Neural progenitor cell (in vitro differentiated cells): Measurements from ENCODE around the gene LIN9.

Experiments
- CTCF ChIP-seq: fragments of 200-600 bp; sonication (generic); IDR thresholded peaks from 2 replicates; pipeline ENCODE4 v1.5.1; 2017; ENCODE audit warnings: antibody characterized with exemption, mild to moderate bottlenecking
- EZH2 ChIP-seq: fragments of 200-600 bp; sonication (generic); IDR thresholded peaks from 2 replicates; pipeline ENCODE4 v1.6.1; 2017; ENCODE audit warnings: antibody characterized with exemption, mild to moderate bottlenecking, moderate library complexity

DNA sequence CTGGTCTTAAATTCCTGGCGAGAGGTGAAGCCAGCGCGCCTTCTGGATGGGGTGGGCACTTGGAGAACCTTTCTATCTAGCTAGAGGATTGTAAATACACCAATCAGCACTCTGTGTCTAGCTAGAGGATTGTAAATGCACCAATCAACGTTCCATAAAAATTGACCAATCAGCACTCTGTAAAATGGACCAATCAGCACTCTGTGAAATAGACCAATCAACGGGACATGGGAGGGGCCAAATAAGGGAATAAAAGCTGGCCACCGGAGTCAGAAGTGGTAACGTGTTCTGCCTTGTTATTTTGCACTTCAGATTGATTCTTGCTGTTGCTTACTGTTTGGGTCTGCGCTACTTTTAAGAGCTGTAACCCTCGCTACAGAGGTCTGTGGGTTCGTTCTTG lies 12.0 kb upstream of the LIN9 start:
- TF ChIP-seq CTCF (no peak), EZH2 (no peak)
